CD1c-positive myeloid dendritic cell (primary cell): ENCODE results near the gene AXIN1.
"Not testable (repeated sequence)": the region's sequence is repeated elsewhere in the genome, so short reads cannot be mapped to it uniquely, and the experiment has no call there.

Experiments
- DNase-seq: peaks from one replicate; pipeline ENCODE4 v3.0.0-alpha.2; 2016; ENCODE audit errors: extremely low spot score

Gene AXIN1

DNA sequence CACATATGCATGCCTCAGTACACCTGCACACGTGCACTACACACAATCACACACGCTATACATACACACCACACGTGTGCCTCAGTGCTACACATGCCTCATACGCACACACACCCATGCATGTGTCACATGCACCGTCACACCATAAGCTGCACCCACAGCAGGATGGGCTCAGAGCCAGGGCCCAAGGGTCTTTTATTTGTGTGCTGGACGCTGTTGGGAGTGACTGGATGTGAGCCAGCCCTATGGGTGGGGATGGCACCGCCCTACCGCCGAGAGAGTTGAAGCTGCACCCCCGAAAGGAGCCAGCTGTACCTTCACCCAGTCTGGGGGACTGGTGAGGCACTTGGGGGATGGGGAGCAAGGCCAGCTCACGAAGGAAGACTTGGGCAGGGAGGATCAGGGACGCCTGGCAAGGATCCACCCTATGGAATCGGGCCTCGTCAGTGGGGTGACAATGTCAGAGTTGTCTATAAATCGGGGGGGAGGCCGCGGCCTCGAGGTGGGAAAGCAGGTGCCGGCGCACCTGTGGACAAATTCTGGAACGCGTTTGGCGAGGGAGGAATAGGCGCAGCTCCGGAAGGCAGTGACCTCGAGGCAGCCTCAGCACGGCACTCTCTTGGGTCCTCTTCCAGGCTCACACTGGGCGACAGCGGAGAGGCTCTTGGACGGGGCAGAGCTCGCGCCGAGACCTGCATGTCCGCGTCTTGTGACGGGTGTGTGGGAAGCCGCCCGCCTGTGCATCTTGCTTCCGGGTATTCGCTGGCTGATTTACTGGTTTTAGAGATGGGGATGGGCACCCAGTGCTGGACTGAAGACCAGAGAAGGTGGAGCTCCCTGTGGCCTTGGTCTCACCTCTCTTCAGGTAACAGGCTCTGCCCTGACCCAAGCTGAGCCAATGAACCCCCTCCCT lies 84.1 kb downstream of the AXIN1 start:
- DNase-seq: no peak

DNA sequence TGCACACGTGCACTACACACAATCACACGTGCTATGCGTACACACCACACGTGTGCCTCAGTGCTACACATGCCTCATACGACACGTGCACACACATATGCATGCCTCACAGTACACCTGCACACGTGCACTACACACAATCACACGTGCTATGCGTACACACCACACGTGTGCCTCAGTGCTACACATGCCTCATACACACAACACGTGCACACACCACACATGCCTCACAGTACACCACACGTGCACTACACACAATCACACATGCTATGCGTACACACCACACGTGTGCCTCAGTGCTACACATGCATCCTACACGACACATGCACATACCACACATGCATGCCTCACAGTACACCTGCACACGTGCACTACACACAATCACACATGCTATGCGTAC lies 85.0 kb downstream of the AXIN1 start:
- not testable (repeated sequence) for DNase-seq

GRCh38 chr16:266258-267164 lies 86.0 kb downstream of the AXIN1 start:
- DNase-seq: no peak

GRCh38 chr16:265711-266110 lies 86.8 kb downstream of the AXIN1 start:
- DNase-seq: no peak

DNA sequence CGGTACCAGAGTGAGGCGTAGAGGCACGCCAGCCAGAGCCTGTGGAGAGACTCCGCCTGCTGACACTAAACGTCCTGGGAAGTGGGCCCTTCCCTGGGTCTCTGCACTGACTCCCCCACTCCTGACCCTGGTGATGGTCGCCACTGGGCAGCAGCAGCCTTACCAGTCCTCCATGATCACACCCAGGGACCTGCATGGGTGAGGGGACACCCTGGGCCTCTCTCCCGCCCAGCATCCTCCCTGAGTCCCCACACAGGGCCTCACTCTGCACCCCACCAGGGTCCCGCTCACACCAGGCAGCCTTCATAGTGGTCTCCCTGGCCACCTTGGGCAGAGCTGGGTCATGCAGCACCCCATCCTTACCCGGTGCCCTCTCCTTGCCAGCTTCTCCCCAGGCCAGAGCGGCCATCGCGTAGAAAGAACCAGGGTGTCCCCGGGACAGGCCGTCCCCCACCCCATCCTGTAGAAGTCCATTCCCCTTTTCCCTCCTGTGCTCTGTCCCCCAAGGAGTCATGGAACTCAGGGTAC lies 87.5 kb downstream of the AXIN1 start:
- DNase-seq: no peak

- DNase-seq: no peak
Observed at GRCh38 chr16:264440-264951, 88.0 kb downstream of the AXIN1 start.

GRCh38 chr16:263944-264343 lies 88.6 kb downstream of the AXIN1 start:
- no peak for DNase-seq

- no peak for DNase-seq
Observed at GRCh38 chr16:263182-263774, 89.2 kb downstream of the AXIN1 start.

GRCh38 chr16:262121-262745 lies 90.3 kb downstream of the AXIN1 start:
- no peak for DNase-seq

GRCh38 chr16:261031-261691 lies 91.4 kb downstream of the AXIN1 start:
- no peak for DNase-seq

DNA sequence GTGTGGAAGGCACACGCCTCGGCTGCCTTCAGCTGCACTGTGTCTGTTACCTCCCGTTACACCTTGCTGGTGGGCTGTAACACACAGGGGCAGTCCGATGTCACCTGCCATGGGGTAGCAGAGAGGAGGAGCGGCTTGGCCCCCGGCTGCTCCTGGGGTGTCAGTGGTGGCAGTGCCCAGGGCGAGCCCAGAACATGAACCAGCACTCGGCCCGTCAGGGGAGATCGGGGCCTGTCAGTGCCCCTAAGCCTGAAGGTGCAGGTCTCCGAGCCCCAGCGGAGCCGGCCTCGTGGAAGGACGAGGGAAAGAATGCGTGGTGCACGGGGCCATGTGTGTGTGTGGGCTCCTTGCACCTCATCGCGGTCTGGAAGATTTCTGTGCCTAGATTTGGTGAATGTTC lies 92.2 kb downstream of the AXIN1 start:
- DNase-seq: no peak

GRCh38 chr16:259814-260253 lies 92.7 kb downstream of the AXIN1 start:
- DNase-seq: no peak

- DNase-seq: no peak
Observed at GRCh38 chr16:259226-259625, 93.3 kb downstream of the AXIN1 start.

DNA sequence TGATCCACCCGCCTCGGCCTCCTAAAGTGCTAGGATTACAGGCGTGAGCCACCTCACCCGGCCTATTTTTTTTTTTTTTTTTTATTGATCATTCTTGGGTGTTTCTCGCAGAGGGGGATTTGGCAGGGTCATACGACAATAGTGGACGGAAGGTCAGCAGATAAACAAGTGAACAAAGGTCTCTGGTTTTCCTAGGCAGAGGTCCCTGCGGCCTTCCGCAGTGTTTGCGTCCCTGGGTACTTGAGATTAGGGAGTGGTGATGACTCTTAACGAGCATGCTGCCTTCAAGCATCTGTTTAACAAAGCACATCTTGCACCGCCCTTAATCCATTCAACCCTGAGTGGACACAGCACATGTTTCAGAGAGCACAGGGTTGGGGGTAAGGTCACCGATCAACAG lies 94.4 kb downstream of the AXIN1 start:
- DNase-seq: not testable (repeated sequence)

GRCh38 chr16:255183-255582 lies 97.3 kb downstream of the AXIN1 start:
- DNase-seq: no peak

DNA sequence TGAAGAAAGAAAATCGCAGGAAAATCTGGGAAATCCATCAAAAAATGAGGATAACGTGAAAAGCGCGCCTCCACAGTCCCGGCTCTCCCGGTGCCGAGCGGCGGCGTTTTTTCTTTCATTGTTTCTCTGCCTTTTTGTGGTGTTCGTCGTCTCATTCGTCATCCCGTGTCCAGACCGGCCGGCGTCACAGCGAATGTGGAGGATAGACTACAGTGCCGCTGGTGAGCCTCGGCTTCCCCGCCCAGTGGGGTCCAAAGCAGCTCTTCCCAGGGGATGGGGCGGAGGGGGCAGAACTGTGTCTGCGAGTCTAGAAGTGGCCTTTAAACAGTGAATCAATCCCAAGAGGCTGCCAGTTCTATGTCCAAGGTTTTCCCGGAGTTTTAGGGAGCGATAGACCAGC lies 98.1 kb downstream of the AXIN1 start:
- no peak for DNase-seq

- DNase-seq: no peak
Observed at GRCh38 chr16:253833-254232, 98.7 kb downstream of the AXIN1 start.

- peak; percentile 9 for DNase-seq
Observed at GRCh38 chr16:252366-253337, 99.9 kb downstream of the AXIN1 start.

DNA sequence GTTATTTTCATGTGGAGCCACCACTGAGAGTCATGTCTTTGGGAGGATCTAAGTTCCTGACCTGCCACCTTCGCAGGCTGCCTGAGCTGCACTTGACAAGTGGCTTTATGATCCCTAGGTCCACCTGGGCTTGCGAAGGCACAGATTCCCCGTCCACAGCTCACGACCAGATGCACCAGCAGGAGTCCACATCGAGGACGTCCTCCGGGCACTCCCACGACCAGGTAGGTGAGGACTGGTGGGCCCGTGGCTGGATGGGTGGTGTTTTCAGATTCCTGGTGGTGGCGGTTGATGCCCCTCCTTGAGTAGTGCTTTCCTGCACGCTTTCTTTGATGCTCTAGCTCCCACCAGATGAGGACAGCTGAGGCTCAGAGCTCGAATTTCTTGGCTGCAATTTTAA lies 103.1 kb downstream of the AXIN1 start:
- no peak for DNase-seq

GRCh38 chr16:247027-247426 lies 105.5 kb downstream of the AXIN1 start:
- DNase-seq: no peak
